HEK293T (cell line): ENCODE results near the gene TRIM72.
"Not testable (repeated sequence)": the region's sequence is repeated elsewhere in the genome, so short reads cannot be mapped to it uniquely, and the experiment has no call there.

ENCODE experiments used
- CTCF ChIA-PET: fragments of 350-600 bp; formaldehyde crosslinking; extraction: SDS; loops from one replicate; lab custom pipeline; 2021; ENCODE audit warnings: antibody characterized with exemption, inconsistent platforms; lab: Yijun Ruan, JAX
- POLR2A ChIA-PET: fragments of 350-600 bp; formaldehyde crosslinking; extraction: SDS; loops from one replicate; lab custom pipeline; 2020; ENCODE audit warnings: antibody characterized with exemption, inconsistent platforms; lab: Yijun Ruan, JAX
- DNase-seq: peaks from one replicate; pipeline ENCODE4 v3.0.0; 2012; ENCODE audit warnings: mixed read lengths; ENCODE audit errors: extremely low spot score
- ARNT ChIP-seq: fragments of 450-650 bp; IDR thresholded peaks from 2 replicates; pipeline ENCODE4 v1.6.1; 2017; ENCODE audit warnings: mild to moderate bottlenecking
- BHLHE40 ChIP-seq: fragments of 450-650 bp; IDR thresholded peaks from 2 replicates; pipeline ENCODE4 v1.6.1; 2016; ENCODE audit warnings: mild to moderate bottlenecking, moderate library complexity, borderline replicate concordance
- CTBP1 ChIP-seq: fragments of 450-650 bp; IDR thresholded peaks from 2 replicates; pipeline ENCODE4 v1.6.1; 2016; ENCODE audit warnings: borderline replicate concordance
- ELF4 ChIP-seq: fragments of 450-650 bp; IDR thresholded peaks from 2 replicates; pipeline ENCODE4 v1.6.1; 2017; ENCODE audit warnings: antibody characterized with exemption
- FOXA1 ChIP-seq: fragments of 450-650 bp; IDR thresholded peaks from 2 replicates; pipeline ENCODE4 v1.6.1; 2016; ENCODE audit warnings: mild to moderate bottlenecking
- FOXK2 ChIP-seq: fragments of 450-650 bp; IDR thresholded peaks from 2 replicates; pipeline ENCODE4 v1.6.1; 2016; ENCODE audit warnings: mild to moderate bottlenecking
- FOXM1 ChIP-seq: fragments of 450-650 bp; IDR thresholded peaks from 2 replicates; pipeline ENCODE4 v1.6.1; 2017; ENCODE audit warnings: mild to moderate bottlenecking, borderline replicate concordance
- HDGF ChIP-seq: fragments of 450-650 bp; IDR thresholded peaks from 2 replicates; pipeline ENCODE4 v1.6.1; 2017; ENCODE audit warnings: antibody characterized with exemption, borderline replicate concordance
- L3MBTL2 ChIP-seq: fragments of 450-650 bp; conservative IDR thresholded peaks from 2 replicates; pipeline ENCODE4 v1.6.1; 2016; ENCODE audit warnings: mild to moderate bottlenecking
- LEF1 ChIP-seq: fragments of 450-650 bp; IDR thresholded peaks from 2 replicates; pipeline ENCODE4 v1.6.1; 2017; ENCODE audit warnings: mild to moderate bottlenecking, borderline replicate concordance
- NFRKB ChIP-seq: fragments of 450-650 bp; IDR thresholded peaks from 2 replicates; pipeline ENCODE4 v1.6.1; 2016; ENCODE audit warnings: mild to moderate bottlenecking, moderate library complexity
- SP1 ChIP-seq: fragments of 450-650 bp; IDR thresholded peaks from 2 replicates; pipeline ENCODE4 v1.6.1; 2017
- SUZ12 ChIP-seq: fragments of 450-650 bp; IDR thresholded peaks from 2 replicates; pipeline ENCODE4 v1.6.1; 2016; ENCODE audit warnings: mild to moderate bottlenecking
- TARDBP ChIP-seq: fragments of 450-650 bp; IDR thresholded peaks from 2 replicates; pipeline ENCODE4 v1.6.1; 2016
- ZNF384 ChIP-seq: fragments of 450-650 bp; IDR thresholded peaks from 2 replicates; pipeline ENCODE4 v1.6.1; 2016
- TF ChIP-seq, protein P1 (sequence below): fragments of 450-650 bp; IDR thresholded peaks from 2 replicates; pipeline ENCODE4 v1.6.1; 2016

Gene TRIM72

DNA sequence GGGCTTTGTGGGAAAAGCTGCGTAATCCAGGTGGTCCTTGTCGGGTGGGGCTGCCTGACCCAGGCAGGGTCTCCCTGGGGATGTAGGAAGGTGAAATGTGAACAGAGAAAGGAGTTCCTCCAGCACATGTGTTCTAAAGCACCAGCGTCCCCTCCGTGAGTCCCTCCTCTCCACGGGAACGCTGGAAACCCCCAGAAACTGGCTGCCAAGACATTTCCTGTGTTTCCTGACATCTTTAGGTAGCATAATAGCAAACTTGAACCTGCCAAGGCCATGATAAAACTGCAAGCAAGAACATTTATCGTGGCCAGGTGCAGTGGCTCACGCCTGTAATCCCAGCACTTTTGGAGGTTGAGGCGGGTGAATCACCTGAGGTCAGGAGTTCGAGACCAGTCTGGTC, 15.6 kb downstream of the TRIM72 start:
- ChIA-PET CTCF (no interaction called here), POLR2A (no interaction called here)
- TF ChIP-seq SP1 (no peak), BHLHE40 (no peak), ARNT (no peak), SUZ12 (no peak), HDGF (no peak), TARDBP (no peak), ELF4 (no peak), FOXA1 (no peak), LEF1 (no peak), CTBP1 (no peak), L3MBTL2 (no peak)
- TF ChIP-seq, protein P1, sequence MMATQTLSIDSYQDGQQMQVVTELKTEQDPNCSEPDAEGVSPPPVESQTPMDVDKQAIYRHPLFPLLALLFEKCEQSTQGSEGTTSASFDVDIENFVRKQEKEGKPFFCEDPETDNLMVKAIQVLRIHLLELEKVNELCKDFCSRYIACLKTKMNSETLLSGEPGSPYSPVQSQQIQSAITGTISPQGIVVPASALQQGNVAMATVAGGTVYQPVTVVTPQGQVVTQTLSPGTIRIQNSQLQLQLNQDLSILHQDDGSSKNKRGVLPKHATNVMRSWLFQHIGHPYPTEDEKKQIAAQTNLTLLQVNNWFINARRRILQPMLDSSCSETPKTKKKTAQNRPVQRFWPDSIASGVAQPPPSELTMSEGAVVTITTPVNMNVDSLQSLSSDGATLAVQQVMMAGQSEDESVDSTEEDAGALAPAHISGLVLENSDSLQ: no peak
- no peak for DNase-seq

GRCh38 chr16:31238041-31238440, 24.1 kb downstream of the TRIM72 start:
- CTCF ChIA-PET: no interaction called here
- DNase-seq: no peak

GRCh38 chr16:31242206-31242605, 28.3 kb downstream of the TRIM72 start:
- ChIA-PET POLR2A (no interaction called here), CTCF (no interaction called here)
- DNase-seq: no peak
- TF ChIP-seq HDGF: no peak
- TF ChIP-seq CTBP1: no peak
- no peak for TF ChIP-seq SP1
- no peak for TF ChIP-seq ZNF384
- TF ChIP-seq ARNT: no peak
- TF ChIP-seq FOXA1: no peak
- no peak for TF ChIP-seq L3MBTL2
- TF ChIP-seq FOXM1: no peak
- no peak for TF ChIP-seq ELF4
- TF ChIP-seq NFRKB: no peak
- no peak for TF ChIP-seq FOXK2
- no peak for TF ChIP-seq SUZ12
- TF ChIP-seq TARDBP: no peak
- no peak for TF ChIP-seq BHLHE40
- no peak for TF ChIP-seq LEF1

More at GRCh38 chr16:31238041-31238440, 24.1 kb downstream of the TRIM72 start:
- TF ChIP-seq LEF1 (no peak), TARDBP (no peak), SP1 (no peak), L3MBTL2 (no peak), FOXA1 (no peak), BHLHE40 (no peak), CTBP1 (no peak), NFRKB (no peak), ARNT (no peak), ELF4 (no peak), FOXM1 (no peak), ZNF384 (no peak)
- POLR2A ChIA-PET: no interaction called here

GRCh38 chr16:31243734-31244670, 30.1 kb downstream of the TRIM72 start:
- DNase-seq: no peak
- no peak for TF ChIP-seq ZNF384
- no peak for TF ChIP-seq FOXA1
- TF ChIP-seq FOXK2: no peak
- no peak for TF ChIP-seq SP1
- TF ChIP-seq FOXM1: no peak
- TF ChIP-seq HDGF: no peak
- TF ChIP-seq CTBP1: no peak
- TF ChIP-seq, protein P1: no peak
- TF ChIP-seq NFRKB: no peak
- no peak for TF ChIP-seq L3MBTL2
- no peak for TF ChIP-seq TARDBP
- no peak for TF ChIP-seq ELF4
- TF ChIP-seq BHLHE40: no peak
- TF ChIP-seq ARNT: no peak
- TF ChIP-seq LEF1: no peak
- no peak for TF ChIP-seq SUZ12
- POLR2A ChIA-PET: no interaction called here
- CTCF ChIA-PET: interaction anchor here (0.6 kb wide), 2 partner anchors 28 to 117 kb away, joined by 3 to 5 read pairs; no protein-coding TSS in a partner anchor

DNA sequence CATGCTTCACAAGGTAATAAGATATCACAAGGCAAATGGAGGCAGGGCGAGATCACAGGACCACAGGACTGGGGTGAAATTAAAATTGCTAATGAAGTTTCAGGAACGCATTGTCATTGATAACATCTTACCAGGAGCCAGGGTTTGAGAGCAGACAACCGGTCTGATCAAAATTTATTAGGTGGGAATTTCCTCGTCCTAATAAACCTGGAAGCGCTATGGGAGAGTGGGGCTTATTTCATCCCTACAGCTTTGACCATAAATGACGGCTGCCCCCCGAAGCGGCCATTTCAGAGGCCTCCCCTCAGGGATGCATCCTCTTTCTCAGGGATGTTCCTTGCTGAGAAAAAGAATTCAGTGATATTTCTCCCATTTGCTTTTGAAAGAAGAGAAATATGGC, 31.7 kb downstream of the TRIM72 start:
- DNase-seq, POLR2A ChIA-PET, CTCF ChIA-PET: not testable (repeated sequence)

DNA sequence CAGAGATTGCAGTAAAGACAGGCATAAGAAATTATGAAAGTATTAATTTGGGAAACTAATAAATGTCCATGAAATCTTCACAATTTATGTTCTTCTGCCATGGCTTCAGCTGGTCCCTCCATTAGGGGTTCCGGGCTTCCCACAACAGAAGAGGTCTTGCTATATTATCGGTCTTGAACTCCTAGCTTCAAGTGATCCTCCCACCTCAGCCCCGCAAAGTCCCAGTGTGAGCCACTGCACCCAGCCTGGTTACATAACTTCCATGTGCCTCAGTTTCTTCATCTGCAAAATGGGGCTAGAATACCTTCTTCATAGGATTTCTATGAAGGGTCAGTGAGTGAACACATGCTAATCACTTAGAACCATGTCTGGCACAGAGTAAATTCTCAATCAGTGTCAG, 32.4 kb downstream of the TRIM72 start:
- CTCF ChIA-PET: interaction anchor here (0.9 kb wide), 1 partner anchor 18 kb away, joined by 4 read pairs; no protein-coding TSS in a partner anchor
- POLR2A ChIA-PET: no interaction called here
- TF ChIP-seq ELF4 (no peak), SP1 (no peak), FOXK2 (no peak), CTBP1 (no peak), ARNT (no peak), LEF1 (no peak), ZNF384 (no peak), BHLHE40 (no peak), HDGF (no peak), FOXA1 (no peak), SUZ12 (no peak), L3MBTL2 (no peak), NFRKB (no peak), FOXM1 (no peak), TARDBP (no peak)
- TF ChIP-seq, protein P1: no peak
- DNase-seq: no peak
